Measurements from ENCODE around the gene IRF9.

DNA sequence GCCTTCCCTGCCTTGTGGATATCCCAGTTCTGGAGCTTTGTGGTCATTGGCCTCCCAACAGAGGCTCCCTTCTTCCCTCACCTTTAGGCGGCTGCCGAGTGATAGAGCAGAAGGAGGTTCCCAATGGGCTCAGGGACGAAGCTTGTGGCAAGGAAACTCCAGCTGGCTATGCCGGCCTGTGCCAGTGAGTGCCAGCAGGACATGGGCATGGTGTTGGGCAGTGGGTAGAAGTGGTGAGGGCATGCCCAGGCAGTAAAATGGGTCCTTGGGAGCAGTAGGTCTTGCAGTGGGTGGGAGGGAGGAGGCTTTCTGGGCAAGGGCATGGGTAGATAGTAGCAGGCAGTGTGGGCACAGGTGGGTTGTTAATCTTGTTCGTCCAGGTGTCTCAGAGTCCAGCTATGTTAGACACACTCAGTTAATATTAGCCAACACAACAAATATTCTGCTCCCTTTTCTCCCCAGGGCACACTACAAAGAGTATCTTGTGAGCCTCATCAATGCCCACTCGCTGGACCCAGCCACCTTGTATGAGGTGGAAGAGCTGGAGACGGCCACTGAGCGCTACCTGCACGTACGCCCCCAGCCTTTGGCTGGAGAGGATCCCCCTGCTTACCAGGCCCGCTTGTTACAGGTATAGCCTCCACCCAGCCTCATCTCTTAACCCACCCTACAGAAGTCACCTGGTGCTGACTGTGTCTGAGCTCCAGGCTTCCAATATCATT is 1.1 kb upstream of the IRF9 start:
- TF ChIP-seq, protein P1, sequence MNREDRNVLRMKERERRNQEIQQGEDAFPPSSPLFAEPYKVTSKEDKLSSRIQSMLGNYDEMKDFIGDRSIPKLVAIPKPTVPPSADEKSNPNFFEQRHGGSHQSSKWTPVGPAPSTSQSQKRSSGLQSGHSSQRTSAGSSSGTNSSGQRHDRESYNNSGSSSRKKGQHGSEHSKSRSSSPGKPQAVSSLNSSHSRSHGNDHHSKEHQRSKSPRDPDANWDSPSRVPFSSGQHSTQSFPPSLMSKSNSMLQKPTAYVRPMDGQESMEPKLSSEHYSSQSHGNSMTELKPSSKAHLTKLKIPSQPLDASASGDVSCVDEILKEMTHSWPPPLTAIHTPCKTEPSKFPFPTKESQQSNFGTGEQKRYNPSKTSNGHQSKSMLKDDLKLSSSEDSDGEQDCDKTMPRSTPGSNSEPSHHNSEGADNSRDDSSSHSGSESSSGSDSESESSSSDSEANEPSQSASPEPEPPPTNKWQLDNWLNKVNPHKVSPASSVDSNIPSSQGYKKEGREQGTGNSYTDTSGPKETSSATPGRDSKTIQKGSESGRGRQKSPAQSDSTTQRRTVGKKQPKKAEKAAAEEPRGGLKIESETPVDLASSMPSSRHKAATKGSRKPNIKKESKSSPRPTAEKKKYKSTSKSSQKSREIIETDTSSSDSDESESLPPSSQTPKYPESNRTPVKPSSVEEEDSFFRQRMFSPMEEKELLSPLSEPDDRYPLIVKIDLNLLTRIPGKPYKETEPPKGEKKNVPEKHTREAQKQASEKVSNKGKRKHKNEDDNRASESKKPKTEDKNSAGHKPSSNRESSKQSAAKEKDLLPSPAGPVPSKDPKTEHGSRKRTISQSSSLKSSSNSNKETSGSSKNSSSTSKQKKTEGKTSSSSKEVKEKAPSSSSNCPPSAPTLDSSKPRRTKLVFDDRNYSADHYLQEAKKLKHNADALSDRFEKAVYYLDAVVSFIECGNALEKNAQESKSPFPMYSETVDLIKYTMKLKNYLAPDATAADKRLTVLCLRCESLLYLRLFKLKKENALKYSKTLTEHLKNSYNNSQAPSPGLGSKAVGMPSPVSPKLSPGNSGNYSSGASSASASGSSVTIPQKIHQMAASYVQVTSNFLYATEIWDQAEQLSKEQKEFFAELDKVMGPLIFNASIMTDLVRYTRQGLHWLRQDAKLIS (CRISPR knock-in tag; IDR thresholded peaks at IDR 0.05) = no peak
- TF ChIP-seq MYC (CRISPR knock-in tag; IDR thresholded peaks at IDR 0.05; ENCODE audit: borderline replicate concordance) (no peak), KDM5B (CRISPR knock-in tag; IDR thresholded peaks at IDR 0.05; ENCODE audit: borderline replicate concordance) (no peak), ZNF577 (CRISPR knock-in tag; IDR thresholded peaks at IDR 0.05; ENCODE audit: borderline replicate concordance, low read depth) (no peak), TGIF2 (CRISPR knock-in tag; IDR thresholded peaks at IDR 0.05) (no peak), CBX2 (IDR thresholded peaks at IDR 0.05; ENCODE audit: low read depth, low read length) (no peak), CBX2 (CRISPR knock-in tag; IDR thresholded peaks at IDR 0.05; ENCODE audit: low read depth) (no peak), FIP1L1 (IDR thresholded peaks at IDR 0.05; ENCODE audit: borderline replicate concordance, insufficient read depth, low read depth, low read length) (no peak), ZNF331 (CRISPR knock-in tag; IDR thresholded peaks at IDR 0.05) (no peak), ZNF274 (CRISPR knock-in tag; IDR thresholded peaks at IDR 0.05) (no peak)
- TF ChIP-seq, protein P2, sequence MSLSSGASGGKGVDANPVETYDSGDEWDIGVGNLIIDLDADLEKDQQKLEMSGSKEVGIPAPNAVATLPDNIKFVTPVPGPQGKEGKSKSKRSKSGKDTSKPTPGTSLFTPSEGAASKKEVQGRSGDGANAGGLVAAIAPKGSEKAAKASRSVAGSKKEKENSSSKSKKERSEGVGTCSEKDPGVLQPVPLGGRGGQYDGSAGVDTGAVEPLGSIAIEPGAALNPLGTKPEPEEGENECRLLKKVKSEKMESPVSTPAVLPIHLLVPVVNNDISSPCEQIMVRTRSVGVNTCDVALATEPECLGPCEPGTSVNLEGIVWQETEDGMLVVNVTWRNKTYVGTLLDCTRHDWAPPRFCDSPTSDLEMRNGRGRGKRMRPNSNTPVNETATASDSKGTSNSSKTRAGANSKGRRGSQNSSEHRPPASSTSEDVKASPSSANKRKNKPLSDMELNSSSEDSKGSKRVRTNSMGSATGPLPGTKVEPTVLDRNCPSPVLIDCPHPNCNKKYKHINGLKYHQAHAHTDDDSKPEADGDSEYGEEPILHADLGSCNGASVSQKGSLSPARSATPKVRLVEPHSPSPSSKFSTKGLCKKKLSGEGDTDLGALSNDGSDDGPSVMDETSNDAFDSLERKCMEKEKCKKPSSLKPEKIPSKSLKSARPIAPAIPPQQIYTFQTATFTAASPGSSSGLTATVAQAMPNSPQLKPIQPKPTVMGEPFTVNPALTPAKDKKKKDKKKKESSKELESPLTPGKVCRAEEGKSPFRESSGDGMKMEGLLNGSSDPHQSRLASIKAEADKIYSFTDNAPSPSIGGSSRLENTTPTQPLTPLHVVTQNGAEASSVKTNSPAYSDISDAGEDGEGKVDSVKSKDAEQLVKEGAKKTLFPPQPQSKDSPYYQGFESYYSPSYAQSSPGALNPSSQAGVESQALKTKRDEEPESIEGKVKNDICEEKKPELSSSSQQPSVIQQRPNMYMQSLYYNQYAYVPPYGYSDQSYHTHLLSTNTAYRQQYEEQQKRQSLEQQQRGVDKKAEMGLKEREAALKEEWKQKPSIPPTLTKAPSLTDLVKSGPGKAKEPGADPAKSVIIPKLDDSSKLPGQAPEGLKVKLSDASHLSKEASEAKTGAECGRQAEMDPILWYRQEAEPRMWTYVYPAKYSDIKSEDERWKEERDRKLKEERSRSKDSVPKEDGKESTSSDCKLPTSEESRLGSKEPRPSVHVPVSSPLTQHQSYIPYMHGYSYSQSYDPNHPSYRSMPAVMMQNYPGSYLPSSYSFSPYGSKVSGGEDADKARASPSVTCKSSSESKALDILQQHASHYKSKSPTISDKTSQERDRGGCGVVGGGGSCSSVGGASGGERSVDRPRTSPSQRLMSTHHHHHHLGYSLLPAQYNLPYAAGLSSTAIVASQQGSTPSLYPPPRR (CRISPR knock-in tag; IDR thresholded peaks at IDR 0.05; ENCODE audit: borderline replicate concordance) = no peak
- TF ChIP-seq, protein P3, sequence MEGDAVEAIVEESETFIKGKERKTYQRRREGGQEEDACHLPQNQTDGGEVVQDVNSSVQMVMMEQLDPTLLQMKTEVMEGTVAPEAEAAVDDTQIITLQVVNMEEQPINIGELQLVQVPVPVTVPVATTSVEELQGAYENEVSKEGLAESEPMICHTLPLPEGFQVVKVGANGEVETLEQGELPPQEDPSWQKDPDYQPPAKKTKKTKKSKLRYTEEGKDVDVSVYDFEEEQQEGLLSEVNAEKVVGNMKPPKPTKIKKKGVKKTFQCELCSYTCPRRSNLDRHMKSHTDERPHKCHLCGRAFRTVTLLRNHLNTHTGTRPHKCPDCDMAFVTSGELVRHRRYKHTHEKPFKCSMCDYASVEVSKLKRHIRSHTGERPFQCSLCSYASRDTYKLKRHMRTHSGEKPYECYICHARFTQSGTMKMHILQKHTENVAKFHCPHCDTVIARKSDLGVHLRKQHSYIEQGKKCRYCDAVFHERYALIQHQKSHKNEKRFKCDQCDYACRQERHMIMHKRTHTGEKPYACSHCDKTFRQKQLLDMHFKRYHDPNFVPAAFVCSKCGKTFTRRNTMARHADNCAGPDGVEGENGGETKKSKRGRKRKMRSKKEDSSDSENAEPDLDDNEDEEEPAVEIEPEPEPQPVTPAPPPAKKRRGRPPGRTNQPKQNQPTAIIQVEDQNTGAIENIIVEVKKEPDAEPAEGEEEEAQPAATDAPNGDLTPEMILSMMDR (CRISPR knock-in tag; IDR thresholded peaks at IDR 0.05) = no peak
- TF ChIP-seq, protein P4, sequence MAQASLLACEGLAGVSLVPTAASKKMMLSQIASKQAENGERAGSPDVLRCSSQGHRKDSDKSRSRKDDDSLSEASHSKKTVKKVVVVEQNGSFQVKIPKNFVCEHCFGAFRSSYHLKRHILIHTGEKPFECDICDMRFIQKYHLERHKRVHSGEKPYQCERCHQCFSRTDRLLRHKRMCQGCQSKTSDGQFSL (CRISPR knock-in tag; IDR thresholded peaks at IDR 0.05) = no peak

Measured in HepG2 (cell line).